GM23338 (cell line): ENCODE data around the gene NLGN4X. TPM values are rescaled to one million over a fixed set of nuclear protein-coding genes. Genes with fewer than 3 reads are reported as not detected.

Experiments
- ATAC-seq: fragments of 200-7000 bp; cut with Tn5 transposase; 3 replicates; pipeline ENCODE4 v1.9.1; 2020
- DNase-seq: peaks from one replicate; pipeline ENCODE4 v3.0.0-alpha.2; 2015; ENCODE audit warnings: low spot score
- H2AFZ ChIP-seq: fragments of 200-600 bp; sonication (generic); 2 replicates; pipeline ENCODE4 v1.8.0; 2016; ENCODE audit warnings: antibody characterized with exemption, mild to moderate bottlenecking, moderate library complexity
- H3F3A ChIP-seq: fragments of 200-600 bp; sonication (generic); replicated peaks from 2 replicates; pipeline ENCODE4 v1.8.0; 2017; ENCODE audit warnings: antibody characterized with exemption, mixed run types, low read depth
- H3K27ac ChIP-seq: fragments of 200-600 bp; sonication (generic); 2 replicates; pipeline ENCODE4 v1.6.1; 2016; ENCODE audit warnings: low read depth
- H3K27me3 ChIP-seq: fragments of 200-600 bp; sonication (generic); 2 replicates; pipeline ENCODE4 v1.8.0; 2016; ENCODE audit warnings: mild to moderate bottlenecking, mixed run types, moderate library complexity; ENCODE audit not compliant: insufficient read depth
- H3K36me3 ChIP-seq: fragments of 200-600 bp; sonication (generic); 2 replicates; pipeline ENCODE4 v1.8.0; 2016; ENCODE audit warnings: mild to moderate bottlenecking; ENCODE audit not compliant: insufficient read depth
- H3K4me1 ChIP-seq: fragments of 200-600 bp; sonication (generic); 2 replicates; pipeline ENCODE4 v1.8.0; 2016; ENCODE audit warnings: mild to moderate bottlenecking, moderate library complexity; ENCODE audit not compliant: insufficient read depth
- H3K4me2 ChIP-seq: fragments of 200-600 bp; sonication (generic); 2 replicates; pipeline ENCODE4 v1.7.1; 2017; ENCODE audit warnings: mixed run types
- H3K4me3 ChIP-seq: fragments of 200-600 bp; sonication (generic); 2 replicates; pipeline ENCODE4 v1.6.1; 2016; ENCODE audit warnings: mixed run types
- H3K79me2 ChIP-seq: fragments of 200-600 bp; sonication (generic); replicated peaks from 2 replicates; pipeline ENCODE4 v1.8.0; 2017; ENCODE audit warnings: mild to moderate bottlenecking; ENCODE audit not compliant: insufficient read depth
- H3K9me2 ChIP-seq: fragments of 200-600 bp; sonication (generic); 2 replicates; pipeline ENCODE4 v1.8.0; 2017; ENCODE audit not compliant: insufficient read depth
- H4K20me1 ChIP-seq: fragments of 200-600 bp; sonication (generic); replicated peaks from 2 replicates; pipeline ENCODE4 v1.8.0; 2017; ENCODE audit warnings: mild to moderate bottlenecking; ENCODE audit not compliant: insufficient read depth
- H3K27ac Mint-ChIP-seq: 2 replicates; pipeline ENCODE4 v1.8.0; 2020; ENCODE audit warnings: inconsistent platforms, mild to moderate bottlenecking, moderate library complexity, mixed read lengths
- H3K27me3 Mint-ChIP-seq: 3 replicates; pipeline ENCODE4 v1.8.0; 2022; ENCODE audit warnings: low read depth, mild to moderate bottlenecking, moderate library complexity, mixed read lengths, inconsistent platforms; ENCODE audit not compliant: insufficient read depth, poor library complexity
- H3K36me3 Mint-ChIP-seq: 3 replicates; pipeline ENCODE4 v1.8.0; 2021; ENCODE audit warnings: low read depth, mild to moderate bottlenecking, inconsistent platforms, moderate library complexity, mixed read lengths
- H3K4me1 Mint-ChIP-seq: 3 replicates; pipeline ENCODE4 v1.8.0; 2020; ENCODE audit warnings: mild to moderate bottlenecking, inconsistent platforms, mixed read lengths
- H3K4me3 Mint-ChIP-seq: 3 replicates; pipeline ENCODE4 v1.8.0; 2021; ENCODE audit warnings: moderate library complexity, mild to moderate bottlenecking, inconsistent platforms, mixed read lengths
- H3K9me3 Mint-ChIP-seq: 3 replicates; pipeline ENCODE4 v1.8.0; 2020; ENCODE audit warnings: moderate library complexity, mild to moderate bottlenecking, inconsistent platforms, mixed read lengths
- CREB1 ChIP-seq: fragments of 250-450 bp; sonication (Bioruptor Pico); IDR thresholded peaks from 2 replicates; pipeline ENCODE4 v1.5.0; 2020; ENCODE audit warnings: low read depth, mild to moderate bottlenecking, moderate library complexity
- ETS1 ChIP-seq: IDR thresholded peaks from 2 replicates; pipeline ENCODE4 v1.6.1; 2016; ENCODE audit warnings: antibody characterized with exemption
- EZH2 ChIP-seq: fragments of 200-600 bp; sonication (generic); IDR thresholded peaks from one replicate; pipeline ENCODE4 v1.8.0; 2017; ENCODE audit warnings: antibody characterized with exemption, mild to moderate bottlenecking, low read depth; ENCODE audit not compliant: unreplicated experiment
- EZH2phosphoT487 ChIP-seq: fragments of 200-600 bp; sonication (generic); IDR thresholded peaks from one replicate; pipeline ENCODE4 v1.8.1; 2018; ENCODE audit warnings: antibody characterized with exemption; ENCODE audit not compliant: unreplicated experiment
- JUNB ChIP-seq: IDR thresholded peaks from one replicate; pipeline ENCODE4 v1.6.1; 2016; ENCODE audit warnings: antibody characterized with exemption; ENCODE audit not compliant: unreplicated experiment
- NANOG ChIP-seq: IDR thresholded peaks from 2 replicates; pipeline ENCODE4 v1.6.1; 2016; ENCODE audit warnings: antibody characterized with exemption, borderline replicate concordance
- POLR2AphosphoS5 ChIP-seq: IDR thresholded peaks from 2 replicates; pipeline ENCODE4 v1.6.1; 2016; ENCODE audit warnings: antibody characterized with exemption, low read depth
- REST ChIP-seq: IDR thresholded peaks from one replicate; pipeline ENCODE4 v1.6.1; 2018; ENCODE audit warnings: antibody characterized with exemption; ENCODE audit not compliant: unreplicated experiment
- STAT1 ChIP-seq: IDR thresholded peaks from one replicate; pipeline ENCODE4 v1.6.1; 2016; ENCODE audit warnings: antibody characterized with exemption; ENCODE audit not compliant: unreplicated experiment
- ZNF114 ChIP-seq: fragments of 250-450 bp; sonication (Bioruptor Pico); IDR thresholded peaks from 2 replicates; pipeline ENCODE4 v1.5.0; 2020; ENCODE audit warnings: mild to moderate bottlenecking, moderate library complexity
- ZNF331 ChIP-seq: fragments of 250-450 bp; sonication (Bioruptor Pico); IDR thresholded peaks from 2 replicates; pipeline ENCODE4 v1.5.0; 2020; ENCODE audit warnings: low read depth, mild to moderate bottlenecking, moderate library complexity
- polyA plus RNA-seq: library from polyadenylated mRNA; unstranded; fragments of >200 nt; fragmentation: Nextera tagmentation; extraction: Ambion mirVana; gene quantifications from 2 replicates; pipeline ENCODE4 v1.2.1, GENCODE V29; 2016
- total RNA-seq: library from RNA; depleted of rRNA; stranded (reverse); fragments of >200 nt; shearing (Covaris generic); gene quantifications from 2 replicates; pipeline ENCODE4 v1.2.3, GENCODE V29; 2014
- TF ChIP-seq, protein P1 (sequence below): fragments of 250-450 bp; sonication (Bioruptor Pico); IDR thresholded peaks from 2 replicates; pipeline ENCODE4 v1.5.0; 2020; ENCODE audit warnings: mild to moderate bottlenecking, moderate library complexity
- TF ChIP-seq, protein P2 (sequence below), 2 experiments: fragments of 200-600 bp in 1 of 2; sonication (generic) in 1 of 2; conservative IDR thresholded peaks; 2 replicates each; pipeline versions ENCODE4 v1.5.1 to v1.6.1; 2016 to 2017; ENCODE audit warnings: antibody characterized with exemption in 2 of 2, low read depth in 2 of 2, mild to moderate bottlenecking in 2 of 2, moderate library complexity in 1 of 2

Gene NLGN4X
- total and polyA plus RNA-seq, 2 experiments from 2014 or later = 36.0 to 86.5 TPM

DNA sequence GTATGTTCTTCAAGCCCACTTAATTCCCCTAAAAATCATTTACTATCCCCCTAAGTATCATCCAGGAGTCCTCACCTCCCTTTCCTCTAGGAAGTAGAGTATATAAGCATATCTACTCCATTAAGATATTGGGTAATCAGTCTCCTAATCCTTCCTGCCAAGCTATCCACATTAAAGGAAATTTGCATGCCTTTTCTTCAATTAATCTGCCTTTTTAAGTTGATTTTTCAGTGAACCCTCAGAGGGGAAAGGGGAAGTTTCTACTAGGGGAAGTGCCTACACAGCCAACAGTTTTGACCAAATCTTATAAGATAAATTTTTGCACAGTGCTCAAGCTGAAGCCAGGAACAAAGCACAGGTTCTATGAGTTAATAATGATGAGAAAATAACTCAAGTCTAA lies 222.8 kb downstream of the NLGN4X start:
- peaks cover 41% of the 10 kb centered on the region for H3K4me1 Mint-ChIP-seq
- no peak overlapping the region for H3K4me3 Mint-ChIP-seq
- no peak overlapping the region for H3K27ac ChIP-seq

More for the DNA sequence above, 222.8 kb downstream of the NLGN4X start:
- Mint-ChIP-seq H3K27me3 (peaks cover 3% of the 10 kb centered on the region), H3K36me3 (peaks cover 12% of the 10 kb centered on the region; the same call in 2 of the 3 replicates), H3K9me3 (no peaks in the 10 kb centered on the region), H3K27ac (no peak overlapping the region)
- TF ChIP-seq NANOG = no peak
- no peak for TF ChIP-seq ZNF114 (CRISPR knock-in tag)
- no peak for TF ChIP-seq CREB1 (CRISPR knock-in tag)
- TF ChIP-seq POLR2AphosphoS5 = no peak
- TF ChIP-seq ETS1 = no peak
- TF ChIP-seq EZH2 = no peak
- TF ChIP-seq ZNF331 (CRISPR knock-in tag) = no peak
- no peak for TF ChIP-seq STAT1
- TF ChIP-seq, protein P1, sequence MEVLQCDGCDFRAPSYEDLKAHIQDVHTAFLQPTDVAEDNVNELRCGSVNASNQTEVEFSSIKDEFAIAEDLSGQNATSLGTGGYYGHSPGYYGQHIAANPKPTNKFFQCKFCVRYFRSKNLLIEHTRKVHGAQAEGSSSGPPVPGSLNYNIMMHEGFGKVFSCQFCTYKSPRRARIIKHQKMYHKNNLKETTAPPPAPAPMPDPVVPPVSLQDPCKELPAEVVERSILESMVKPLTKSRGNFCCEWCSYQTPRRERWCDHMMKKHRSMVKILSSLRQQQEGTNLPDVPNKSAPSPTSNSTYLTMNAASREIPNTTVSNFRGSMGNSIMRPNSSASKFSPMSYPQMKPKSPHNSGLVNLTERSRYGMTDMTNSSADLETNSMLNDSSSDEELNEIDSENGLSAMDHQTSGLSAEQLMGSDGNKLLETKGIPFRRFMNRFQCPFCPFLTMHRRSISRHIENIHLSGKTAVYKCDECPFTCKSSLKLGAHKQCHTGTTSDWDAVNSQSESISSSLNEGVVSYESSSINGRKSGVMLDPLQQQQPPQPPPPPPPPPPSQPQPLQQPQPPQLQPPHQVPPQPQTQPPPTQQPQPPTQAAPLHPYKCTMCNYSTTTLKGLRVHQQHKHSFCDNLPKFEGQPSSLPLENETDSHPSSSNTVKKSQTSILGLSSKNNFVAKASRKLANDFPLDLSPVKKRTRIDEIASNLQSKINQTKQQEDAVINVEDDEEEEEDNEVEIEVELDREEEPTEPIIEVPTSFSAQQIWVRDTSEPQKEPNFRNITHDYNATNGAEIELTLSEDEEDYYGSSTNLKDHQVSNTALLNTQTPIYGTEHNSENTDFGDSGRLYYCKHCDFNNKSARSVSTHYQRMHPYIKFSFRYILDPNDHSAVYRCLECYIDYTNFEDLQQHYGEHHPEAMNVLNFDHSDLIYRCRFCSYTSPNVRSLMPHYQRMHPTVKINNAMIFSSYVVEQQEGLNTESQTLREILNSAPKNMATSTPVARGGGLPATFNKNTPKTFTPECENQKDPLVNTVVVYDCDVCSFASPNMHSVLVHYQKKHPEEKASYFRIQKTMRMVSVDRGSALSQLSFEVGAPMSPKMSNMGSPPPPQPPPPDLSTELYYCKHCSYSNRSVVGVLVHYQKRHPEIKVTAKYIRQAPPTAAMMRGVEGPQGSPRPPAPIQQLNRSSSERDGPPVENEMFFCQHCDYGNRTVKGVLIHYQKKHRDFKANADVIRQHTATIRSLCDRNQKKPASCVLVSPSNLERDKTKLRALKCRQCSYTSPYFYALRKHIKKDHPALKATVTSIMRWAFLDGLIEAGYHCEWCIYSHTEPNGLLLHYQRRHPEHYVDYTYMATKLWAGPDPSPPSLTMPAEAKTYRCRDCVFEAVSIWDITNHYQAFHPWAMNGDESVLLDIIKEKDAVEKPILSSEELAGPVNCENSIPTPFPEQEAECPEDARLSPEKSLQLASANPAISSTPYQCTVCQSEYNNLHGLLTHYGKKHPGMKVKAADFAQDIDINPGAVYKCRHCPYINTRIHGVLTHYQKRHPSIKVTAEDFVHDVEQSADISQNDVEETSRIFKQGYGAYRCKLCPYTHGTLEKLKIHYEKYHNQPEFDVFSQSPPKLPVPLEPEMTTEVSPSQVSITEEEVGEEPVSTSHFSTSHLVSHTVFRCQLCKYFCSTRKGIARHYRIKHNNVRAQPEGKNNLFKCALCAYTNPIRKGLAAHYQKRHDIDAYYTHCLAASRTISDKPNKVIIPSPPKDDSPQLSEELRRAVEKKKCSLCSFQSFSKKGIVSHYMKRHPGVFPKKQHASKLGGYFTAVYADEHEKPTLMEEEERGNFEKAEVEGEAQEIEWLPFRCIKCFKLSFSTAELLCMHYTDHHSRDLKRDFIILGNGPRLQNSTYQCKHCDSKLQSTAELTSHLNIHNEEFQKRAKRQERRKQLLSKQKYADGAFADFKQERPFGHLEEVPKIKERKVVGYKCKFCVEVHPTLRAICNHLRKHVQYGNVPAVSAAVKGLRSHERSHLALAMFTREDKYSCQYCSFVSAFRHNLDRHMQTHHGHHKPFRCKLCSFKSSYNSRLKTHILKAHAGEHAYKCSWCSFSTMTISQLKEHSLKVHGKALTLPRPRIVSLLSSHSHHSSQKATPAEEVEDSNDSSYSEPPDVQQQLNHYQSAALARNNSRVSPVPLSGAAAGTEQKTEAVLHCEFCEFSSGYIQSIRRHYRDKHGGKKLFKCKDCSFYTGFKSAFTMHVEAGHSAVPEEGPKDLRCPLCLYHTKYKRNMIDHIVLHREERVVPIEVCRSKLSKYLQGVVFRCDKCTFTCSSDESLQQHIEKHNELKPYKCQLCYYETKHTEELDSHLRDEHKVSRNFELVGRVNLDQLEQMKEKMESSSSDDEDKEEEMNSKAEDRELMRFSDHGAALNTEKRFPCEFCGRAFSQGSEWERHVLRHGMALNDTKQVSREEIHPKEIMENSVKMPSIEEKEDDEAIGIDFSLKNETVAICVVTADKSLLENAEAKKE (CRISPR knock-in tag) = no peak
- TF ChIP-seq JUNB = no peak
- no peak for TF ChIP-seq REST
- TF ChIP-seq EZH2phosphoT487 = no peak
- TF ChIP-seq, protein P2, sequence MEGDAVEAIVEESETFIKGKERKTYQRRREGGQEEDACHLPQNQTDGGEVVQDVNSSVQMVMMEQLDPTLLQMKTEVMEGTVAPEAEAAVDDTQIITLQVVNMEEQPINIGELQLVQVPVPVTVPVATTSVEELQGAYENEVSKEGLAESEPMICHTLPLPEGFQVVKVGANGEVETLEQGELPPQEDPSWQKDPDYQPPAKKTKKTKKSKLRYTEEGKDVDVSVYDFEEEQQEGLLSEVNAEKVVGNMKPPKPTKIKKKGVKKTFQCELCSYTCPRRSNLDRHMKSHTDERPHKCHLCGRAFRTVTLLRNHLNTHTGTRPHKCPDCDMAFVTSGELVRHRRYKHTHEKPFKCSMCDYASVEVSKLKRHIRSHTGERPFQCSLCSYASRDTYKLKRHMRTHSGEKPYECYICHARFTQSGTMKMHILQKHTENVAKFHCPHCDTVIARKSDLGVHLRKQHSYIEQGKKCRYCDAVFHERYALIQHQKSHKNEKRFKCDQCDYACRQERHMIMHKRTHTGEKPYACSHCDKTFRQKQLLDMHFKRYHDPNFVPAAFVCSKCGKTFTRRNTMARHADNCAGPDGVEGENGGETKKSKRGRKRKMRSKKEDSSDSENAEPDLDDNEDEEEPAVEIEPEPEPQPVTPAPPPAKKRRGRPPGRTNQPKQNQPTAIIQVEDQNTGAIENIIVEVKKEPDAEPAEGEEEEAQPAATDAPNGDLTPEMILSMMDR (conservative IDR thresholded peaks at IDR 0.05; ENCODE audit: low read depth in 2 of 2) = no peak
- Histone ChIP-seq H3K36me3 (no peaks in the 10 kb centered on the region), H3K4me1 (0 out of 2 replicates have a peak, but pooled peaks cover 4% of the 10 kb centered on the region), H4K20me1 (peaks cover 5% of the 10 kb centered on the region), H3K79me2 (peaks cover 42% of the 10 kb centered on the region), H2AFZ (no peak overlapping the region), H3K27me3 (no peaks in the 10 kb centered on the region), H3K9me2 (no peaks in the 10 kb centered on the region), H3K4me2 (no peak overlapping the region), H3K4me3 (no peak overlapping the region), H3F3A (no peaks in the 10 kb centered on the region)
- no peak for DNase-seq
- no peak for ATAC-seq
